Inferior parietal cortex (tissue), 1 donor: ENCODE data around the gene GYS1.
"Not testable (repeated sequence)": the region's sequence is repeated elsewhere in the genome, so short reads cannot be mapped to it uniquely, and the experiment has no call there.

Source experiments
- DNase-seq: peaks from one replicate; pipeline ENCODE4 v3.0.0-alpha.2; 2016; ENCODE audit errors: extremely low spot score

The GYS1 gene

DNA sequence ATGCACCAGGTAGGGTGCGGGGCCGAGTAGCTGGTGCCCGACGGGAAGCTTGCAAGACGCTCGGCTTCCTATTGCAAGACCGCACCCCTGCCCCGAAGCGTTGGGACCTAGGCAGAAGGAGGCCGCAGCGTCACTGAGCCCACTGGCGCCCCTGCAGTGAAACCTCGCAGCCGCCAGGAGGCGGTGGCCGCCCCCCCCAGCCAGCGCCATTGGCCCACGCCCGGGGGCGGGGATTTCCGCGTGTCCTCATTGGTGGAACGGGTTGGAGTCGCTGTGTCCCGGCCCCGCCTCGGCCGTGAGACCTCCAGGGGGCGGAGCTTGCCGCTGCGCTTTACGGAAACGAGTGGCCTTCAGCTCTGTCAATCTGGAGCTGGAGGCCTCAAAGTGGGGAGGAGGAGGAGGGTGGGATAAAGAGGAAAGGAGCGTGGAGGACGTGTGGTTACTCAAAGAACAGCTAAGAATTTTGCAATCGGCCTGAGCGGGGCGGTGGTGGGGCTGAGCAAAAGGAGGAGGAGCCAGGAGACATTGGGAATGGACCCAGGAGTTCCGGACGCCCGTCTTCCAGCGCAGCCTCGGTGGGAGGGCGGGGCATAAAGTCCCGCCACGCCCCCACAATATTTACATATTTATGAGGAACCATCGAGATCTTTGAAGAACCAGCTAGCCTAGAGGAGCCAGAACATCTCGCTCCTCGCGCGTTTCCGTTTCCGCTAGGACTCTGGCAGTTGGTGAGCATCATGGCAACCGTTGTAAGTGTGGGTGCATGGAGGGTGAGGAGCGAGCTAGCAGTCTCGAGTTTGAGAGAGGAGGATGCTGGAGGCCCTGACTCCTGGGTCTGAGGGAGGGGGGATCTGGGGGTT is at the start of gene GYS1, which contains the start of gene RUVBL2:
Gene GYS1, minus strand, starts transcription at position 135 of the 860 bp plus-strand sequence. CDS start 197 bp downstream, outside the sequence.
Gene RUVBL2, plus strand, starts transcription at position 713 of the 860 bp plus-strand sequence. Its CDS starts 25 bp downstream, at position 738.
- DNase-seq = peak; percentile 99

DNA sequence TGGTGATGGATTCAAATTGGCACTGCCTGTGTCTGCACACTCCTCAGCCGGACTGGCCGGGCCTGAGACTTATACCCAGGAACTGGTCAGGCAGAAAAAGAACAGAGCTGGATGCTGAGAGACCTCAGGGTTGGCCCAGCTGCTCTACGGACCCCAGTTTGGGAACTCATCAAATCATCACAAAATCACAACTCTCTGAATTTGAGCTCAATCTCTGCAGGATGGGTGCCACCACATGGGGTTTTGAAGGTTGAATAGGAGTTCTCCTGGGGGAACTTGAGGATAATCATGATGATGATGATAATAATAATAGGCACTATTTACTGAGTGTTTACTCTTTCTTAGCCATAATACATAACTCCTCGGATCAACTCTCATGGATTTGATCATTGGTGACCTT is 49.6 kb upstream of the GYS1 start:
- DNase-seq = not testable (repeated sequence)

DNA sequence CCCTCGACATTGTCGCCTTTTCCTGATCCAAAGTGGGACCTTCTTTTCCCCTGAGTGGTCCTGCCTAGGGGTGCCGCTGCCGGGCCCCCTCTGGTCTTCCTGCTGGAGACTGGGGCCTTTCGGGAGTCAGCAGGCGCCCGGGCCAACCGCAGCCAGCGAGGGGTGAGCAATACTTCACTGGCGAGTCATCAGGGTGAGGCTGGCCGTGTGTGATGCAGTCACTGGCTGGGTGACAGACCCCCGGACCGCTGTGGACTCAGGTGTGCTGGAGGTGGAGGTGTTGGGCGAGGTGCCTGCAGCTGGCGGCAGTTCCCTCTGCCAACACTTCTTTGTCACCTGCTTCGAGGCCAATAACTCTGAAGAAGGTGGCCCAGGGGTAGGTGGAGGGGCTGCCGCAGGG is 49.1 kb upstream of the GYS1 start:
- no peak for DNase-seq

DNA sequence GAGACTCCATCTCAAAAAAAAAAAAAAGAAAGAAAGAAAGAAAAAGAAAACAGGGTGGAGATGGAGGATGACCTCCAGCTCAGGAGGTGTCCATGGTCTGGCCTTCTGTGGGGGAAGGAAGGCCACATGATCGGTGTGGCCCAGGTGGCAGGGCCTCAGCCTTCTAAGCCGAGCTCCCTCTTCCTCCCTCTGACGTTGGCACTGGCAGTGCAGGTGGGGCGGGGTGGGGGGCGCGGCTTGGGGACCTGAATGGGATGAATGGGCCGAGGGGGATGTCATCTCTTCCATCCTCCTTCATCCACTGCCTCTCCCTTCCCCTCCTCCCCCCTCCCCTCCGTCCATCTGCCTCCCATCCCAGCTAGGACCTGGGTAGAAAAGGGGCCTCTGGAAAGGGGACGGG is 46.6 kb upstream of the GYS1 start:
- DNase-seq = not testable (repeated sequence)

DNA sequence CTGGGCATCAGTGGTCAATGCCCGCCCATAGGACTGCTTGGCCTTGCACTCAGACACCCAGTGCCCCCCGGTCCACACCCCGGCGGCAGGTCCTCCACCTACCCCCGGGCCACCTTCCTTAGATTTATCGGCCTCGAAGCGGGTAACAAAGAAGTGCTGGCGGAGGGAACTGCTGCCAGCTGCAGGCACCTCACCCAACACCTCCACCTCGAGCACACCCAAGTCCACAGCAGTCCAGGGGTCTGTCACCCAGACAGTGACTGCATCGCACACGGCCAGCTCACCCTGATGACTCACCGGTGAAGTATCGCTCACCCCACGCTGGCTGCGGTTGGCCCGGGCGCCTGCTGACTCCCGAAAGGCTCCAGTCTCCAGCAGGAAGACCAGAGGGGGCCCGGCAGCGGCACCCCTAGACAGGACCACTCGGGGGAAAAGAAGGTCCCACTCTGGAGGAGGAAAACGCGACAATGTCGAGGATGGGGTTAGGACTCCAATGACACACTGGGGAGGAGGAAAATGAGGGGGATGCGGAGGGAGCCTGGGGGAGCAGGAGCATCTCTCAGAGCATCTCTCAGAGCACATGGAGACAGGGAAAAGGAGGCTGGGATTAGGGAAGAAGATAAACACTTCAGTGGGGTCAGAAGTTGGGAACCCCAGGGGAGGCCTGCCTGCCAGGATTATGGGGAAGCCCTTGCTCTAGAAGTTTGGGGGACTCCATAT is 45.6 kb upstream of the GYS1 start:
- DNase-seq = not testable (repeated sequence)

DNA sequence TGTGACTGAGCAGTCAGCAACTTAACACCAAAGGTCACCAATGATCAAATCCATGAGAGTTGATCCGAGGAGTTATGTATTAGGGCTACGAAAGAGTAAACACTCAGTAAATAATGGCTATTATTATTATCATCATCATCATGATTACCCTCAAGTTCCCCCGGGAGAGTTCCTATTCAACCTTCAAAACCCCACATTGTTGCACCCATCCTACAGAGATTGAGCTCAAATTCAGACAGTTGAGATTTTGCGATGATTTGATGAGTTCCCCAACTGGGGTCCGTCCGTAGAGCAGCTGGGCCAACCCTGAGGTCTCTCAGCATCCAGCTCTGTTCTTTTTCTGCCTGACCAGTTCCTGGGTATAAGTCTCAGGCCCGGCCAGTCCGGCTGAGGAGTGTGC is 45.0 kb upstream of the GYS1 start:
- DNase-seq = not testable (repeated sequence)

DNA sequence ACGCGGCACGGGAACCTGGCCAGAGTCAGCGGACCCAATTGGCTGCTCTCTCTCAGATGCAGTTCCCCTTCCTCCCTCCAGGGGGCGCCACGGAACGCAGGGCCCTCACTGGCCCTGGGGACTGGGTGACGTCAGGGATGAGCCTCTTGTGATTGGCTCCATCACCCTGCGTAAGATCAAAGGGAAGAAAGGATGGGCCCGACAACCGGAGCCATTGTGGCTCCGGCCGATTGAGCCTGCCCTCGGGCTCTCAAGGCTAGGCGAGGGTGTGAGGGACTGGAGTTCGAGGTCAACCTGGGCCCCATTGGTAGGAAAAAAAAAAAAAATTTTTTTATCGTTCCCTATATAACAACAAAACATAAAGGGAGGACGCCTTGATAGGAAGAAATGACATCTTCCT is 43.7 kb upstream of the GYS1 start, which contains the start of gene CGB1:
Gene CGB1, minus strand, starts transcription at position 81 of the 400 bp plus-strand sequence. CDS start 184 bp downstream, outside the sequence.
- not testable (repeated sequence) for DNase-seq

DNA sequence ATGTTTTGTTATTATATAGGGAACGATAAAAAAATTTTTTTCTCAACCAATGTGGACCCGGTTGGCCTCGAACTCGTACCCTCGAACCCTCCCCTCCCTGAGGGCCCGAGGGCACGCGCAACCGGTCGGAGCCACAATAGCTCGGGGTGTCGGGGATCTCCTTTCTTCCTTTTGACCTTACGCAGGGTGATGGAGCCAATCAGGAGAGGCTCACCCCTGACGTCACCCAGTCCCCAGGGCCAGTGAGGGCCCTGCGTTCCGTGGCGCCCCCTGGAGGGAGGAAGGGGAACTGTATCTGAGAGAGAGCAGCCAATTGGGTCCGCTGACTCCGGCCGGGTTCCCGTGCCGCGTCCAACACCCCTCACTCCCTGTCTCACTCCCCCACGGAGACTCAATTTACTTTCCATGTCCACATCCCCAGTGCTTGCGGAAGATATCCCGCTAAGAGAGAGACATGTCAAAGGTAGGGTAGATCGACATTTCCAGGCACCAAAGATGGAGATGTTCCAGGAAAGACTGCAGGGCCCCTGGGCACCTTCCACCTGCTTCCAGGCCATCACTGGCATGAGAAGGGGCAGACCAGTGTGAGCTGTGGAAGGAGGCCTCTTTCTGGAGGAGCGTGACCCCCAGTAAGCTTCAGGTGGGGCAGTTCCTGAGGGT is 38.7 kb upstream of the GYS1 start, which contains the start of gene CGB2:
Gene CGB2, plus strand, starts transcription at position 249 of the 660 bp plus-strand sequence. Its CDS starts 206 bp downstream, at position 455.
- DNase-seq = not testable (repeated sequence)

DNA sequence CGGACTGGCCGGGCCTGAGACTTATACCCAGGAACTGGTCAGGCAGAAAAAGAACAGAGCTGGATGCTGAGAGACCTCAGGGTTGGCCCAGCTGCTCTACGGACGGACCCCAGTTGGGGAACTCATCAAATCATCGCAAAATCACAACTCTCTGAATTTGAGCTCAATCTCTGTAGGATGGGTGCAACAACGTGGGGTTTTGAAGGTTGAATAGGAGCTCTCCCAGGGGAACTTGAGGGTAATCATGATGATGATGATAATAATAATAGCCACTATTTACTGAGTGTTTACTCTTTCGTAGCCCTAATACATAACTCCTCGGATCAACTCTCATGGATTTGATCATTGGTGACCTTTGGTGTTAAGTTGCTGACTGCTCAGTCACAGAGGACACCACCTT is 37.2 kb upstream of the GYS1 start:
- DNase-seq = not testable (repeated sequence)

DNA sequence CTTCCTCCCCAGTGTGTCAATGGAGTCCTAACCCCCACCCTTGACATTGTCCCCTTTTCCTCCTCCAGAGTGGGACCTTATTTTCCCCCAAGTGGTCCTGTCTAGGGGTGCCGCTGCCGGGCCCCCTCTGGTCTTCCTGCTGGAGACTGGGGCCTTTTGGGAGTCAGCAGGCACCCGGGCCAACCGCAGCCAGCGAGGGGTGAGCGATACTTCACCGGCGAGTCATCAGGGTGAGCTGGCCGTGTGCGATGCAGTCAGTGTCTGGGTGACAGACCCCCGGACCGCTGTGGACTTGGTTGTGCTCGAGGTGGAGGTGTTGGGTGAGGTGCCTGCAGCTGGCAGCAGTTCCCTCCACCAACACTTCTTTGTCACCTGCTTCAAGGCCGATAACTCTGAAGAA is 36.6 kb upstream of the GYS1 start:
- DNase-seq = not testable (repeated sequence)

DNA sequence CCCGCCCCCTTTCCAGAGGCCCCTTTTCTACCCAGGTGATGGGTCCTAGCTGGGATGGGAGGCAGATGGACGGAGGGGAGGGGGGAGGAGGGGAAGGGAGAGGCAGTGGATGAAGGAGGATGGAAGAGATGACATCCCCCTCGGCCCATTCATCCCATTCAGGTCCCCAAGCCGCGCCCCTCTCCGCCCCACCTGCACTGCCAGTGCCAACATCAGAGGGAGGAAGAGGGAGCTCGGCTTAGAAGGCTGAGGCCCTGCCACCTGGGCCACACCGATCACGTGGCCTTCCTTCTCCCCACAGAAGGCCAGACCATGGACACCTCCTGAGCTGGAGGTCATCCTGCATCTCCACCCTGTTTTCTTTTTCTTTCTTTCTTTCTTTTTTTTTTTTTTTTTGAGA is 35.6 kb upstream of the GYS1 start:
- not testable (repeated sequence) for DNase-seq

DNA sequence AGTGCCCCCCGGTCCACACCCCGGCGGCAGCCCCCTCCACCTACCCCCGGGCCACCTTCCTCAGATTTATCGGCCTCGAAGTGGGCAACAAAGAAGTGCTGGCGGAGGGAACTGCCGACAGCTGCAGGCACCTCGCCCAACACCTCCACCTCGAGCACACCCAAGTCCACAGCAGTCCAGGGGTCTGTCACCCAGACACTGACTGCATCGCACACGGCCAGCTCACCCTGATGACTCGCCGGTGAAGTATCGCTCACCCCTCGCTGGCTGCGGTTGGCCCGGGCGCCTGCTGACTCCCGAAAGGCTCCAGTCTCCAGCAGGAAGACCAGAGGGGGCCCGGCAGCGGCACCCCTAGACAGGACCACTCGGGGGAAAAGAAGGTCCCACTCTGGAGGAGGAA is 32.5 kb upstream of the GYS1 start:
- DNase-seq = not testable (repeated sequence)

DNA sequence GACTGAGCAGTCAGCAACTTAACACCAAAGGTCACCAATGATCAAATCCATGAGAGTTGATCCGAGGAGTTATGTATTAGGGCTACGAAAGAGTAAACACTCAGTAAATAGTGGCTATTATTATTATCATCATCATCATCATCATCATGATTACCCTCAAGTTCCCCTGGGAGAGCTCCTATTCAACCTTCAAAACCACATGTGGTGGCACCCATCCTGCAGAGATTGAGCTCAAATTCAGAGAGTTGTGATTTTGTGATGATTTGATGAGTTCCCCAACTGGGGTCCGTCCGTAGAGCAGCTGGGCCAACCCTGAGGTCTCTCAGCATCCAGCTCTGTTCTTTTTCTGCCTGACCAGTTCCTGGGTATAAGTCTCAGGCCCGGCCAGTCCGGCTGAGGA is 32.0 kb upstream of the GYS1 start:
- DNase-seq = not testable (repeated sequence)

DNA sequence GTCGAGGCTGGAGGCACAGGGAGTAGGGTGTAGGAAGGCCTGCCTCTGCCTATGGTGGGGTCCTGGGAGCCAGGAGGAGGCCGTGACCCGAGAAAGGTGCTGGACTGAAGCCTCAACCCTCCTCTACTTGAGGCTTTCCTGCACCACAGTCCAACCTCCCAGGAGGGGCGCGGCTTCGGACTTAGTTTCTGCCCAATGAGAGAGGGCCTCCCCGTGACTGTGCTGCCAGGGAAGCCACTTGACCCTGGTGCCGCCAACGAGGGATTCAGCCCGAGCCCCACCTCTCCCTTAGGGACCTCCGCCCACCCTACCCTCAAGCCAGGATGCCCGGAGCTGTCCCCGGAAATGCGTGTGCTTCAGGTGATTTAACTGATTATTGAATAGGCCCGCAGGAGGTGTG is 31.1 kb upstream of the GYS1 start, which contains the start of gene CGB3:
Gene CGB3, minus strand, starts transcription at position 101 of the 400 bp plus-strand sequence. CDS start 362 bp downstream, outside the sequence.
- not testable (repeated sequence) for DNase-seq

DNA sequence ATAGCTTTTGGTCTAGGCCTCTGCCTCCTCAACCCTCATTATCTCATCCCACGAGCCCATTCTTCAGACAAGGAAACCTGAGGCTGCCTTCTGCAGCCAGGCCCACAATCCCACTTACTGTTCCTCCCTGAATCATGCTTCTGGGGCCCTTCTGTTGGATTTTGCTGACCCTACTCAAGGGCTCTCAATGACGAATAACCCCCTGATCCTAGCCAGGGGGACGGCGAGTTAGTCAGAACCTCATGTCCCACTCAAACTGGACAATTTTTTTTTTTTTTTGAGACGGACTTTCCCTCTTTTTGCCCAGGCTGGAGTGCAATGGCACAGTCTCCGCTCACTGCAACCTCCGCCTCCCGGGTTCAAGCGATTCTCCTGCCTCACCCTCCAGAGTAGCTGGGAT is 29.0 kb upstream of the GYS1 start:
- DNase-seq = no peak

DNA sequence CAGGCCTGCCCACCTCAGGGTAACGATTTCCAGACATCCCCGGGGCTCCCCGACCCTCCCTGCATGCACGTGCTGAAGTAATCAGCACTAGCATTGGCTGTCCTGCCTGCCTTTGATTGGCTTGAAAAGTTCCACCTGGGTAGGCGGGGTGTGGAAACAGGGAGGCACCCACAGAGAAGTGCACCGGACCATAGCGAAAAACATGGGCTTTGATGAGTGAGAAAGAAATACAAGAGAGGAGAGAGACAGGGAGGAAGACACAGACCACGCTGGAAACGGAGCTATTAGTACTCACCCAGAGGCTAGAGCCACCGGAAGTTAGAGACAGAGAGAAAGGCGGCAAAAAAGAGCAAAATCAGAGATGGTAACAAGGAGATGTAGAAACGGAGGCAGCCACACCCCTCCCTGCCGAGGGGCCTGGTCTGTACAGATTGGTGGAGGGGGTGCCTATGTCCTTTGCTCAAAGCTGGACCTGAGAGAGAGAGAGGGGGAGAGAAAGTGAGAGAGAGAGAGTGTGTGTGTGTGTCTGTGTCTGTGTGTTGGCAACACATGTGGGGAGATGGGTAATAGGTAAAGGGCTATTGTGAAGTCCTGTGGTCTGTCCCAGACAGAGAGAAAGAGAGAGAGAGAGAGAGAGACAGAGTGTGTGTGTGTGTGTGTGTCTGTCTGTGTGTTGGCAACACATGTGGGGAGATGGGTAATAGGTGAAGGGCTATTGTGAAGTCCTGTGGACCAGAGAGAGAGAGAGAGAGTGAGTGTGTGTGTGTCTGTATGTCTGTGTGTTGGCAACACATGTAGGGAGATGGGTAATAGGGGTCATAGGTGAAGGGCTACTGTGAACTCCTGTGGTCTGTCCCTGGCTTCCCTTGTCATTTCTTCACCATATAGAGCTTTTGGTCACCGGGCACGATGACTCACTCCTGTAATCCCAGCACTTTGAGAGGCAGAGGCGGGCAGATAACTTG is 28.1 kb upstream of the GYS1 start:
- no peak for DNase-seq

DNA sequence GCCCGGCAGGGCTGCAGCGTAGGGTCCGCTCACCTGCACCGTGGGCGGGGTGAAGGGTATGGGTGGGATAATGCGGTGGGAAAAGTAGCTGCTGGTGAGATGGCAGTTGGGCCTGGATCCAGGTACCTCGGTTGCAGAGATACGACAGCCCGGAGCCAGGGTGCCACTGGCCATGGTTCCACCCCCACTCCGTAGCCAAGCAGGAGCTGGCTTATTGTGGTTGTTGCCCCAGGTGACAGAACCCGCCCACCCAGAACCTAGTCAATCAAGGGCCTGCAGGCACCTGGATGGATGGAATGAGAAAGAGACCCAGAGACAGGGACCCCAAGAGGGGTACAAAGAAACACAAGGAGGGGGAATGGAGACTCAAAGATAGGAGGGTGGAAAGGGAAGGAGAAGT is 27.2 kb upstream of the GYS1 start:
- no peak for DNase-seq

DNA sequence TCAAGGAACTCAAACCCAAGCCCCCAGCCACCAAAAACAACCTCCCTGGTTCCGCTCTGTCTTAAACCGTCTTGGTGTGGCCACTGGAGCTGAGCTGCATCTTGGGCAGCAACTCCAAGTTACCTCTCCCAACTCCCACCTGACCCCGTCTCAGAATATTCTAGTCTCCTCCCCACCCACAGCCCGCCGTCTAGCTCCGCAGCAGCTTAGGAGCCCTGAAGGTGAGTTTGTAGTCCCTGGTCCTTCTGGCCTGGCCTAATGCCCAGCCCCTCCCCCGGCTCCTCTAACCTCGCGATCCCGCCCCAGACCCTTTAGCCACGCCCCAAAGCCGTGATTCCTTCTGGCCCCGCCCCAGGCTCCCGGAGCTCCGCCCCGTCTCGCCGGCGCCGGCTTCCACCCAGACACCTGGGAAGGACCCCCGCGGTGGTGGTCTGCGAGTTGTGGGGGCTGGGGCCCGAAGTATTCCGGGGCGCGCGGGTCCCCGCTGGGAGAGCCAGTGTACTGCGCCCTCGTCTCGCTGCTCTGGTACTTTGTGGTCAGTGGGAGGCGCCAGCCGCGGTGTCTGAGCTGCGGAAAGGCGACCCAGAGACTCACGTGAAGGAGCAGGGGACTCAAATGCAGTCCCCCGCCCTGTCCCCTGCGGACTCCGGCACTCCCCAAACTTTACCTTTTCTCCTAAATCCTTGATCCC is 26.3 kb upstream of the GYS1 start:
- no peak for DNase-seq

DNA sequence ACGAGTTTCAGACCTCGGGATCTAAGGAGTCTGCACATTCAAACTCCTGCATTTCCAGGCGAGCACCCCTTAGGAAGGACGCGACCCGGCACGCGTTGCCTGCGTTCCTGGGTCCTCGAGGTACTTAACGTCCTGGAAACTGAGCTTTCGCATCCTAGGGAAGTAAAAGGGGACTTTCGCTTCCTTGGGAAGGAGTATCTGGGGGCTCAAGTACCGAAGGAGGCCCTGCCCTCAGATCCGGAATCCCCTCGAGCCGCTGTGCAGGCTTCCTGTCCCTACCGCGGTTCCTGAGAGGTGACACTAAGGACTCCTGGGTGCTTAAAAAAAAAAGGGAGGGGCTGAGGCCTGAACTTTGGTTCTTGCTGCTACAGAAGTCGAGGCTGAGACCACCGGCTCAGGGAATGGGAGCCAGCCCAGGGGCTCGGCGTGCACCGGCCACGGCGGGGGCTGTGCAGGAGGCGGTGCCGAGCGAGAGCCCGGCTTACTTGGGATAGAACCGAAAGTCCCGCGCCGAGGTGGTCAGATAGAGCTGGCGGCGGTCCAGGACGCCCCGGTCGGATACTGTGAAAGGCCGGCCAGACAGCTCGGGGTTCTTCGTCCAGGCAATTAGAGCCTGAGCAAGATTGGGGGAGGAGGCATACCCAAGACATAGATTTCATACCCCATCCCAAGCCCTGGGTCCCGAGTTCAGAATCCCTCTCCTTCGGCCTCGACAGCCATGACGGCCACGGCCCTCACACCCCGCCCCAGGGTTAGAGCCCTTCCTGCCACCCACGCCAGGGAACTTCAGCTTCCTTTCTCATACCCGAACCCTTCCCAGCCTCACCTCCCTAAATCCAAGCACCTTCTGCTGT is 25.5 kb upstream of the GYS1 start:
- DNase-seq = not testable (repeated sequence)
